A549 (cell line): Measurements from ENCODE around the gene PNPLA8. TPM values are rescaled to one million over a fixed set of nuclear protein-coding genes. Genes with fewer than 3 reads are reported as not detected.
"Not testable (repeated sequence)": the region's sequence is repeated elsewhere in the genome, so short reads cannot be mapped to it uniquely, and the experiment has no call there.

Experiments
- ATAC-seq, 2 experiments: fragments of 200-7000 bp in 1 of 2; fragments of >200 bp in 1 of 2; cut with Nextera tagmentation in 1 of 2; cut with Tn5 transposase in 1 of 2; 3 replicates each; pipeline versions ENCODE4 v1.8.0 to v1.9.1; 2018 to 2020; ENCODE audit warnings: mild to moderate bottlenecking in 1 of 2, moderate library complexity in 1 of 2
- CTCF ChIA-PET: fragments of 300-600 bp; sonication (Branson Sonifier 250); formaldehyde crosslinking; extraction: SDS; loops from one replicate; lab custom pipeline; 2021; ENCODE audit warnings: antibody characterized with exemption, inconsistent platforms; lab: Yijun Ruan, JAX
- POLR2A ChIA-PET: fragments of 350-600 bp; formaldehyde crosslinking; extraction: SDS; loops from one replicate; lab custom pipeline; 2021; ENCODE audit warnings: antibody characterized with exemption, inconsistent platforms; lab: Yijun Ruan, JAX
- DNase-seq, 2 experiments: peaks; one replicate each; pipeline versions ENCODE4 v3.0.0 to v3.0.0-alpha.2; 2011 to 2016; ENCODE audit warnings: low read depth in 1 of 2, low spot score in 1 of 2
- FAIRE-seq: peaks from 2 replicates; lab custom pipeline; 2011; peaks lifted over from hg19 to GRCh38; lab: Jason Lieb, UNC
- H3K27ac ChIP-seq, 2 experiments: fragments of >200 bp; sonication (Bioruptor Twin); formaldehyde crosslinking; 3 replicates each; pipeline ENCODE4 v1.5.1; 2016 to 2017
- H3K4me1 ChIP-seq: fragments of >200 bp; sonication (Bioruptor Twin); formaldehyde crosslinking; 3 replicates; pipeline ENCODE4 v1.6.1; 2016
- H3K4me2 ChIP-seq: fragments of >200 bp; sonication (Bioruptor Twin); formaldehyde crosslinking; 3 replicates; pipeline ENCODE4 v1.6.1; 2016
- H3K4me3 ChIP-seq: fragments of >200 bp; sonication (Bioruptor Twin); formaldehyde crosslinking; 3 replicates; pipeline ENCODE4 v1.5.1; 2016
- H3K9me3 ChIP-seq: fragments of >200 bp; sonication (Bioruptor Twin); formaldehyde crosslinking; 3 replicates; pipeline ENCODE4 v1.6.1; 2016
- BHLHE40 ChIP-seq: IDR thresholded peaks from 2 replicates; pipeline ENCODE4 v1.6.1; 2012; ENCODE audit warnings: low read depth, low read length, inconsistent platforms
- CBX2 ChIP-seq: fragments of 200-600 bp; sonication (generic); IDR thresholded peaks from 2 replicates; pipeline ENCODE4 v1.6.1; 2016; ENCODE audit warnings: low read depth, mild to moderate bottlenecking, borderline replicate concordance
- CEBPB ChIP-seq, 2 experiments: fragments of >200 bp in 1 of 2; sonication (Bioruptor Twin) in 1 of 2; formaldehyde crosslinking in 1 of 2; IDR thresholded peaks; 2 replicates each; pipeline ENCODE4 v1.6.1; 2012 to 2016
- CHD2 ChIP-seq: fragments of 150-350 bp; IDR thresholded peaks from 2 replicates; pipeline ENCODE4 v1.6.1; 2014; ENCODE audit warnings: low read length; ENCODE audit not compliant: partially characterized antibody
- CHD4 ChIP-seq: fragments of 200-600 bp; sonication (generic); IDR thresholded peaks from 2 replicates; pipeline ENCODE4 v1.6.1; 2016; ENCODE audit warnings: antibody characterized with exemption, mild to moderate bottlenecking, borderline replicate concordance
- EP300 ChIP-seq, 2 experiments: fragments of >200 bp; sonication (Bioruptor Twin); formaldehyde crosslinking; IDR thresholded peaks; 2 replicates in 1 of 2; 3 replicates in 1 of 2; pipeline ENCODE4 v1.6.1; 2016 to 2017
- HEYL ChIP-seq: fragments of 250-450 bp; sonication (Bioruptor Pico); IDR thresholded peaks from 2 replicates; pipeline ENCODE4 v1.8.0; 2021; ENCODE audit warnings: mild to moderate bottlenecking, moderate library complexity
- HMGXB4 ChIP-seq: fragments of 250-450 bp; sonication (Bioruptor Pico); IDR thresholded peaks from 2 replicates; pipeline ENCODE4 v1.5.0; 2021; ENCODE audit warnings: mild to moderate bottlenecking, moderate library complexity, borderline replicate concordance
- HOXA7 ChIP-seq: fragments of 250-450 bp; sonication (Bioruptor Pico); IDR thresholded peaks from 2 replicates; pipeline ENCODE4 v1.5.0; 2020; ENCODE audit warnings: mild to moderate bottlenecking, moderate library complexity
- HOXB13 ChIP-seq: fragments of 250-450 bp; sonication (Bioruptor Pico); IDR thresholded peaks from 2 replicates; pipeline ENCODE4 v1.5.0; 2020; ENCODE audit warnings: low read depth, mild to moderate bottlenecking, moderate library complexity
- KDM1A ChIP-seq: fragments of 200-600 bp; sonication (generic); IDR thresholded peaks from 2 replicates; pipeline ENCODE4 v1.6.1; 2016; ENCODE audit warnings: low read depth, mild to moderate bottlenecking
- NPAS2 ChIP-seq: fragments of 250-450 bp; sonication (Bioruptor Pico); IDR thresholded peaks from 2 replicates; pipeline ENCODE4 v1.8.0; 2022; ENCODE audit warnings: mild to moderate bottlenecking, moderate library complexity, borderline replicate concordance
- WGBS: methylation state at CpG from one replicate; pipeline ENCODE4 v1.1.6; 2017; ENCODE audit errors: missing lambda C conversion rate; 5-methylcytosine and 5-hydroxymethylcytosine counted together
- polyA plus RNA-seq, 4 experiments: library from polyadenylated mRNA; depleted of rRNA in 3 of 4; stranded (reverse); fragments of >200 nt; fragmentation: RNase III in 1 of 4; extraction: RNeasy Plus Mini Kit Qiagen cat#74134 plus additional on column Dnase treatment in 1 of 4; gene quantifications; 2 replicates in 3 of 4; 3 replicates in 1 of 4; pipeline ENCODE4 v1.2.3, GENCODE V29; 2011 to 2017
- TF ChIP-seq, protein P1 (sequence below): fragments of 450-650 bp; IDR thresholded peaks from 2 replicates; pipeline ENCODE4 v1.6.1; 2014; ENCODE audit warnings: antibody characterized with exemption
- TF ChIP-seq, protein P2 (sequence below): fragments of 200-600 bp; sonication (generic); IDR thresholded peaks from 2 replicates; pipeline ENCODE4 v1.6.1; 2016; ENCODE audit warnings: antibody characterized with exemption, mild to moderate bottlenecking, moderate library complexity
- TF ChIP-seq, protein P3 (sequence below): fragments of >200 bp; sonication (Bioruptor Twin); formaldehyde crosslinking; IDR thresholded peaks from 3 replicates; pipeline ENCODE4 v1.6.1; 2016

Gene PNPLA8
- polyA plus RNA-seq, 2 of the 4 experiments (the other 2 are of a cell fraction) = 16.1 to 29.6 TPM

GRCh38 chr7:108467391-108467790, 58.5 kb downstream of the PNPLA8 start:
- 58% methylated on average over 2 of the region's 2 CpGs for WGBS

GRCh38 chr7:108466322-108466721, 59.6 kb downstream of the PNPLA8 start:
- FAIRE-seq, DNase-seq, POLR2A ChIA-PET, H3K27ac ChIP-seq, H3K4me2 ChIP-seq, ATAC-seq, H3K4me1 ChIP-seq, H3K9me3 ChIP-seq, H3K4me3 ChIP-seq: not testable (repeated sequence)
- CTCF ChIA-PET = interaction anchor here (1.0 to 3.5 kb wide), 5 partner anchors 8 to 408 kb away, joined by 3 to 16 read pairs (median 4); no protein-coding TSS in a partner anchor
- WGBS = 56% methylated on average over 2 of the region's 2 CpGs

More at GRCh38 chr7:108467391-108467790, 58.5 kb downstream of the PNPLA8 start:
- POLR2A ChIA-PET = no interaction called here
- Histone ChIP-seq H3K27ac (no peak overlapping the region; a peak in 1 of 6 replicates), H3K4me2 (no peak overlapping the region), H3K4me3 (no peak overlapping the region), H3K4me1 (no peaks in the 10 kb centered on the region), H3K9me3 (no peaks in the 10 kb centered on the region)
- ATAC-seq = no peak
- TF ChIP-seq, protein P1, sequence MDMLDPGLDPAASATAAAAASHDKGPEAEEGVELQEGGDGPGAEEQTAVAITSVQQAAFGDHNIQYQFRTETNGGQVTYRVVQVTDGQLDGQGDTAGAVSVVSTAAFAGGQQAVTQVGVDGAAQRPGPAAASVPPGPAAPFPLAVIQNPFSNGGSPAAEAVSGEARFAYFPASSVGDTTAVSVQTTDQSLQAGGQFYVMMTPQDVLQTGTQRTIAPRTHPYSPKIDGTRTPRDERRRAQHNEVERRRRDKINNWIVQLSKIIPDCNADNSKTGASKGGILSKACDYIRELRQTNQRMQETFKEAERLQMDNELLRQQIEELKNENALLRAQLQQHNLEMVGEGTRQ = no peak
- TF ChIP-seq HEYL (no peak), NPAS2 (CRISPR knock-in tag) (no peak), CBX2 (no peak), HOXB13 (CRISPR knock-in tag) (no peak), HMGXB4 (no peak), KDM1A (no peak), HOXA7 (CRISPR knock-in tag) (no peak), CHD4 (no peak), CHD2 (no peak), EP300 (IDR thresholded peaks at IDR 0.05) (no peak)
- TF ChIP-seq, protein P2, sequence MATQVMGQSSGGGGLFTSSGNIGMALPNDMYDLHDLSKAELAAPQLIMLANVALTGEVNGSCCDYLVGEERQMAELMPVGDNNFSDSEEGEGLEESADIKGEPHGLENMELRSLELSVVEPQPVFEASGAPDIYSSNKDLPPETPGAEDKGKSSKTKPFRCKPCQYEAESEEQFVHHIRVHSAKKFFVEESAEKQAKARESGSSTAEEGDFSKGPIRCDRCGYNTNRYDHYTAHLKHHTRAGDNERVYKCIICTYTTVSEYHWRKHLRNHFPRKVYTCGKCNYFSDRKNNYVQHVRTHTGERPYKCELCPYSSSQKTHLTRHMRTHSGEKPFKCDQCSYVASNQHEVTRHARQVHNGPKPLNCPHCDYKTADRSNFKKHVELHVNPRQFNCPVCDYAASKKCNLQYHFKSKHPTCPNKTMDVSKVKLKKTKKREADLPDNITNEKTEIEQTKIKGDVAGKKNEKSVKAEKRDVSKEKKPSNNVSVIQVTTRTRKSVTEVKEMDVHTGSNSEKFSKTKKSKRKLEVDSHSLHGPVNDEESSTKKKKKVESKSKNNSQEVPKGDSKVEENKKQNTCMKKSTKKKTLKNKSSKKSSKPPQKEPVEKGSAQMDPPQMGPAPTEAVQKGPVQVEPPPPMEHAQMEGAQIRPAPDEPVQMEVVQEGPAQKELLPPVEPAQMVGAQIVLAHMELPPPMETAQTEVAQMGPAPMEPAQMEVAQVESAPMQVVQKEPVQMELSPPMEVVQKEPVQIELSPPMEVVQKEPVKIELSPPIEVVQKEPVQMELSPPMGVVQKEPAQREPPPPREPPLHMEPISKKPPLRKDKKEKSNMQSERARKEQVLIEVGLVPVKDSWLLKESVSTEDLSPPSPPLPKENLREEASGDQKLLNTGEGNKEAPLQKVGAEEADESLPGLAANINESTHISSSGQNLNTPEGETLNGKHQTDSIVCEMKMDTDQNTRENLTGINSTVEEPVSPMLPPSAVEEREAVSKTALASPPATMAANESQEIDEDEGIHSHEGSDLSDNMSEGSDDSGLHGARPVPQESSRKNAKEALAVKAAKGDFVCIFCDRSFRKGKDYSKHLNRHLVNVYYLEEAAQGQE = no peak
- TF ChIP-seq, protein P3, sequence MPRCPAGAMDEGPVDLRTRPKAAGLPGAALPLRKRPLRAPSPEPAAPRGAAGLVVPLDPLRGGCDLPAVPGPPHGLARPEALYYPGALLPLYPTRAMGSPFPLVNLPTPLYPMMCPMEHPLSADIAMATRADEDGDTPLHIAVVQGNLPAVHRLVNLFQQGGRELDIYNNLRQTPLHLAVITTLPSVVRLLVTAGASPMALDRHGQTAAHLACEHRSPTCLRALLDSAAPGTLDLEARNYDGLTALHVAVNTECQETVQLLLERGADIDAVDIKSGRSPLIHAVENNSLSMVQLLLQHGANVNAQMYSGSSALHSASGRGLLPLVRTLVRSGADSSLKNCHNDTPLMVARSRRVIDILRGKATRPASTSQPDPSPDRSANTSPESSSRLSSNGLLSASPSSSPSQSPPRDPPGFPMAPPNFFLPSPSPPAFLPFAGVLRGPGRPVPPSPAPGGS = no peak
- DNase-seq = no peak
- no peak for FAIRE-seq
- CTCF ChIA-PET = interaction anchor here (1.4 to 3.5 kb wide), 4 partner anchors 9 to 287 kb away, joined by 4 to 16 read pairs (median 8); no protein-coding TSS in a partner anchor

GRCh38 chr7:108464743-108465142, 61.2 kb downstream of the PNPLA8 start:
- TF ChIP-seq BHLHE40 (no peak), HOXA7 (CRISPR knock-in tag) (no peak), CEBPB (IDR thresholded peaks at IDR 0.05) (0 out of 4 replicates have a peak, but pooled peaks of 1 of the 2 experiments have one; percentile 5)
- Histone ChIP-seq H3K4me2 (no peak overlapping the region), H3K4me3 (no peak overlapping the region), H3K9me3 (no peaks in the 10 kb centered on the region), H3K4me1 (peaks cover 5% of the 10 kb centered on the region), H3K27ac (no peak overlapping the region)
- ATAC-seq (no peak), FAIRE-seq (no peak), DNase-seq (no peak)
- WGBS = 90% methylated on average over 2 of the region's 2 CpGs
- POLR2A ChIA-PET = no interaction called here
- CTCF ChIA-PET = interaction anchor here (0.9 to 1.2 kb wide), 3 partner anchors 12 to 212 kb away, joined by 3 read pairs; no protein-coding TSS in a partner anchor
